Pancreas (tissue), 10 donors: ENCODE data around the gene FGD3. TPM values are rescaled to one million over a fixed set of nuclear protein-coding genes. Genes with fewer than 3 reads are reported as not detected.
A peak's percentile ranks its signal among the peaks of the same experiment; 100 is the strongest.

Experiments
- ATAC-seq, 4 donors: fragments of 200-7000 bp; cut with Tn5 transposase; one replicate each; pipeline versions ENCODE4 v1.8.0 to v1.9.1; 2020; ENCODE audit warnings: mild to moderate bottlenecking in 4 of 4, moderate library complexity in 4 of 4
- DNase-seq, 6 donors: peaks; one replicate each; pipeline ENCODE4 v3.0.0-alpha.2; 2020
- FAIRE-seq: peaks from 2 replicates; lab custom pipeline; 2012; peaks lifted over from hg19 to GRCh38; lab: Jason Lieb, UNC
- H3K27ac ChIP-seq, 4 donors: fragments of 200-600 bp; sonication (generic); 1 replicate in 3 of 4; 2 replicates in 1 of 4; pipeline versions ENCODE4 v1.5.0 to v1.8.0; 2020
- H3K27me3 ChIP-seq, 4 donors: fragments of 200-600 bp; one replicate each; pipeline ENCODE4 v1.8.0; 2021
- H3K36me3 ChIP-seq, 3 donors: fragments of 200-600 bp; sonication (generic) in 1 of 3; one replicate each; pipeline versions ENCODE4 v1.5.0 to v1.8.0; 2020 to 2021
- H3K4me1 ChIP-seq, 3 donors: fragments of 200-600 bp; one replicate each; pipeline ENCODE4 v1.8.0; 2021
- H3K4me3 ChIP-seq, 4 donors: fragments of 200-600 bp; sonication (generic) in 2 of 4; one replicate each; pipeline versions ENCODE4 v1.5.0 to v1.8.0; 2020 to 2021
- H3K9me3 ChIP-seq, 4 donors: fragments of 200-600 bp; one replicate each; pipeline ENCODE4 v1.8.0; 2021
- CTCF ChIP-seq, 4 donors: fragments of 200-600 bp; sonication (generic) in 3 of 4; IDR thresholded peaks; one replicate each; pipeline versions ENCODE4 v1.5.0 to v1.8.0; 2021; ENCODE audit warnings: antibody characterized with exemption in 4 of 4
- WGBS, 2 donors: extraction: QIAGEN DNeasy Blood & Tissue Kit; methylation state at CpG; one replicate each; pipeline ENCODE4 v1.1.7; 2013; 5-methylcytosine and 5-hydroxymethylcytosine counted together
- intact Hi-C, 3 donors: fragments of 100-400 bp; cut with DNase I; formaldehyde crosslinking; loops; one replicate each; pipeline versions ENCODE4 v1.11.1 to v1.14.2; 2022
- polyA plus RNA-seq, 2 donors: library from polyadenylated mRNA; stranded (reverse); fragments of 200-250 nt; gene quantifications; one replicate each; pipeline ENCODE4 v1.2.3, GENCODE V29; 2013
- total RNA-seq, 6 donors: library from RNA; stranded (reverse); fragmentation: NEBNext Ultra II Directional in 4 of 6; extraction: Animal tissue kit (Norgen Biotek cat#: 25700) in 4 of 6; gene quantifications; one replicate each; pipeline versions ENCODE4 v1.2.1 to v1.2.4, GENCODE V29; 2021 to 2023
- donor health status: healthy with polysubstance abuse.
- donor health status: DM: no; HTN: no; CAD: no; lungs with moderate emphysema.
- donor health status: DM: no; HTN: no; CAD: no.
- donor health status: control.
- donor health status: control.
- donor health status: Bipolar disorder and iron deficiency.
- donor health status: DM: yes; HTN: yes; CAD: no.
- donor health status: DM: no; HTN: no; CAD: no.
- donor health status: DM: no; HTN: no; CAD: no.
- donor health status: DM: yes; HTN: yes; CAD: no.

Gene FGD3
- total and polyA plus RNA-seq, 8 donors: 5.0 to 27.7 (median 7.8) TPM

GRCh38 chr9:93052791-93053540 is 105.6 kb downstream of the FGD3 start:
- no peak overlapping the region for H3K27ac ChIP-seq

GRCh38 chr9:93053781-93054331 is 106.5 kb downstream of the FGD3 start:
- no peak overlapping the region for H3K27ac ChIP-seq
- ATAC-seq (no peak), DNase-seq (peak in 1 of 6 donors; percentile 24), FAIRE-seq (no peak)
- H3K9me3 ChIP-seq: no peaks in the 10 kb centered on the region
- peaks cover 0 to 2% (median 0%) of the 10 kb centered on the region in 3 donors for H3K4me1 ChIP-seq
- no peak for TF ChIP-seq CTCF (IDR thresholded peaks at IDR 0.05)
- H3K27me3 ChIP-seq: no peaks in the 10 kb centered on the region
- no peaks in the 10 kb centered on the region for H3K36me3 ChIP-seq
- WGBS, 2 donors: 90 to 91% methylated on average over 5 of the region's 5 CpGs
- no peak overlapping the region for H3K4me3 ChIP-seq
- intact Hi-C loops: no loop called here

More at GRCh38 chr9:93052791-93053540, 105.6 kb downstream of the FGD3 start:
- H3K9me3 ChIP-seq: no peaks in the 10 kb centered on the region
- peak in 1 of 6 donors; percentile 63 for DNase-seq
- no peak for ATAC-seq
- no peaks in the 10 kb centered on the region for H3K36me3 ChIP-seq
- no peaks in the 10 kb centered on the region for H3K27me3 ChIP-seq
- no peak overlapping the region for H3K4me3 ChIP-seq
- WGBS, 2 donors: 76 to 85% methylated on average over 15 of the region's 15 CpGs
- FAIRE-seq: no peak
- H3K4me1 ChIP-seq: peaks cover 0 to 2% (median 0%) of the 10 kb centered on the region in 3 donors
- no peak for TF ChIP-seq CTCF (IDR thresholded peaks at IDR 0.05)
- intact Hi-C loops: no loop called here

DNA sequence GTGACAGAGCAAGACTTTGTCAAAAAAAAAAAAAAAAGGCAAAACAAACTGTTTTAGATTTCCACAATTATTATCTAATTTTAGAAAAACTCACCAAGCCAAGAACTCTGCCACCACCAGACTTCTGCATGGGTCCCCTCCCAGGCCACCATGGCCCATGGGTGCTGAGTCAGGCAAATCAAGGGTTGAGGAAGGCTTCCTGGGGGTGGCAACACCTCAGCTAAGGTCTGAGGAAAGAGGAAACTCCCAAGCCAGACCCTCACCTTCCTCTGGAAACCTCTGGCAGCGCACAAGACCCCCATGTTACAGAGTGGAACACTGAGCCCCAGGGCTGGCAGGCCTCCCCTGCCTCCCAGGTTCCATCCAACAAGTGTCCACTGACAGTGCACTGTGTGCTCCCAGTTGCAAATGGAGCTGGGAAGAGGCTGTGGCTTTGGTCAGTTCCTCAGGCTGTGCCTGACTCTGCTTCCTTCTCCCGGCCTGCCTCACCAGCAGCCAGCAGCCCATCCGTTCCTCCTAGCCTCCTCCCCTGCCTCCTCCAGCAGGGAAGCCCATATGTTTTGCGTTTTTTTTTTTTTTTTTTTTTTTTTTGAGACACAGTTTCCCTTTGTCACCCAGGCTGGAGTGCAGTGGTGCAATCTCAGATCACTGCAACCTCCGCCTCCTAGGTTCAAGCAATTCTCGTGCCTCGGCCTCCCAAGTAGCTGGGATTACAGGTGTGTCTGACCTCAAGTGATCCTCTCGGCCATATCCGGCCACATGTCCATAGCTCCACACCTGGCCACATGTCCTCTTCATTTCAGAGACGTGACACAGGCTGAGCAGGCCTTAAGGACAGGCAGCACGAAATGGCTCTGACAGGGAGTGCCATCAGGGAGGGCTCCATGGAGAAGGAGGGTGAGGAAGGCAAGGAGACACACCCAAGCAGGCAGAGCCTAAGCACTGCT is 107.7 kb downstream of the FGD3 start:
- peak in 1 of 6 donors; percentile 21 for DNase-seq
- ATAC-seq: no peak
- Histone ChIP-seq H3K4me3 (no peak overlapping the region), H3K27ac (no peak overlapping the region), H3K4me1 (no peaks in the 10 kb centered on the region), H3K36me3 (no peaks in the 10 kb centered on the region), H3K27me3 (no peaks in the 10 kb centered on the region), H3K9me3 (no peaks in the 10 kb centered on the region)
- intact Hi-C loops: no loop called here
- no peak for FAIRE-seq
- no peak for TF ChIP-seq CTCF (IDR thresholded peaks at IDR 0.05)
- 85 to 88% methylated on average over 11 of the region's 11 CpGs for WGBS, 2 donors

DNA sequence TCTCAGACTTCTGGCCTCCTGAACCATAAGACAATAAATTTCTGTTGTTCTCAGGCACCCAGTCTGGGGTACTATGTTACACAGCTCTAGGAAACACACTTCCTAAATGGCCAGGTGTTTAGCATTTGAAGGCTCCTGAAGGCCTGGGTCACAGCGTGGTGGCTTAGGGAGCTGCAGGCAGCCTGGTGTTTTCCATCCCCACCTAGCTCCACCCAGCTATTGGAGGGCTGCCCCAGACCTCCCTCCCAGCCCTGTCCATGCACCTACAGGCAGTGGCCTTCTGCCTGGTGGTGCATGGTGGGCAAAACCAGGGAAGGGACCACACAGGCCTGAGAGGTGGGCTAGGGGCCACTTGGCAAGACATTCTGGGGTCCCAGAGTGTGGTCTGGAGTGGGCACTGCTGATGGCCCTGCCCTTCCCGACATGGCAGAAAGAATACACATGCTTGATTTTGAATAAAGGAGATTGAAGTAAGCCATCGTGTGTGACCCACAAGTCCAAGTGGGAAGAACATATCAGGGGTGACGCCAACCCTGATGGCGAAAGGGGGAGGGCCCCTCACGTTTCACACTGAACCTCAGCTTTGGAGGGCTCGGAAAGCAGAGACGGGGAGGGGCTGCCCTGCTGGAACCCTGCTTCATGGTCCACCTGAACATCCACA is 109.8 kb downstream of the FGD3 start:
- Histone ChIP-seq H3K27ac (no peak overlapping the region), H3K36me3 (no peaks in the 10 kb centered on the region), H3K4me1 (peaks cover 0 to 4% (median 0%) of the 10 kb centered on the region in 3 donors), H3K9me3 (no peaks in the 10 kb centered on the region), H3K4me3 (no peak overlapping the region), H3K27me3 (no peaks in the 10 kb centered on the region)
- intact Hi-C loops: no loop called here
- WGBS, 2 donors: 80 to 88% methylated on average over 8 of the region's 8 CpGs
- TF ChIP-seq CTCF (IDR thresholded peaks at IDR 0.05): no peak
- FAIRE-seq (no peak), ATAC-seq (no peak), DNase-seq (peak in 2 of 6 donors; percentile 12 to 34)
